NCI-H510A (cell line): ENCODE results near the gene NUDT3.
"Not testable (repeated sequence)": the region's sequence is repeated elsewhere in the genome, so short reads cannot be mapped to it uniquely, and the experiment has no call there.

Experiments
- DNase-seq: peaks from one replicate; lab custom pipeline; 2025; lab: John Stamatoyannopoulos, UW

The NUDT3 gene

GRCh38 chr6:34392497-34393190, at the start of gene NUDT3:
NUDT3 (minus strand) TSS chr6:34392669; CDS start chr6:34392362, 307 bp downstream.
- DNase-seq = peak; percentile 94

DNA sequence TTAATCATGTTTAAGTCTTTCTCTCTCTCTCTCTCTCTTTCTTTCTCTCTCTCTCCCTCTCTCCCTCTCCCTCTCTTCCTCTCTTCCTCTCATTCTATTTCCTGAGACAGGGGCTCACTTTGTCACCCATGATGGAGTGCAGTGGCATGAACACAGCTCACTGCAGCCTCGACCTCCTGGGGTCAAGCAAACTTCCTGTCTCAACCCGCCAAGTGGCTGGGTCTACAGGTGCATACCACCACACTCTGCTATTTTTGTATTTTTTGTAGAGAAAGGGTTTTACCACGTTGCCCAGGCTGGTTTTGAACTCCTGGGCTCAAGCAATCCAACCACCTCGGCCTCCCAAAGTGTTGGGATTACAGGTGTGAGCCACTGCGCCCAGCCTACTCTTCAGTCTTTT, 49.1 kb upstream of the NUDT3 start:
- DNase-seq = no peak

DNA sequence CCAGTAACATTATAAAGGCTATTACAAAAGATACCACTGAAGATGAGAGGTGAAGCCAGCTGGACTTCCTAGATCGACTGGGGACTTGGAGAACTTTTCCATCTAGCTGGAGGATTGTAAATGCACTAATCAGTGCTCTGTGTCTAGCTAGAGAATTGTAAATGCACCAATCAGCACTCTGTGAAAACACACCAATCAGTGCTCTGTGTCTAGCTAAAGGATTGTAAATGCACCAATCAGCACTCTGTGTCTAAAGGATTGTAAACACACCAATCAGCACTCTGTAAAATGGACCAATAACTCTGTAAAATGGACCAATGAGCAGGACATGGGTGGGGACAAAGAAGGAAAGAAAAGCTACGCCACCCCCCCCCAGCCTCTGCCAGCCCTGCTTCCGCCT, 47.0 kb upstream of the NUDT3 start:
- no peak for DNase-seq

DNA sequence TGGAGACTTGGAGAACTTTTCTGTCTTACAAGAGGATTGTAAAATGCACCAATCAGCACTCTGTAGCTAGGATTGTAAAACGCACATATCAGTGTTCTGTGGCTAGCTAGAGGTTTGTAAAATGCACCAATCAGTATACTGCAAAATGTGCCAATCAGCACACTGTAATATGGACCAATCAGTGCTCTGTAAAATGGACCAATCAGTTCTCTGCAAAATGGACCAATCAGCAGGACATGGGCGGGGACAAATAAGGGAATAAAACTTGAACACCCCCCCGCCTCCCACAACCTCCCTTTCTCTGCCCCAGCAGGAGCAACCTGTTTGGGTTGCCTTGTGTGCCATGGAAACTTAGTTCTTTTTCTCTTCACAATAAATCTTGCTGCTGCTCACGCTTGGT, 46.2 kb upstream of the NUDT3 start:
- no peak for DNase-seq

GRCh38 chr6:34437644-34437970, 45.1 kb upstream of the NUDT3 start:
- no peak for DNase-seq

- DNase-seq = no peak
Observed at GRCh38 chr6:34436803-34437643, 44.6 kb upstream of the NUDT3 start.

GRCh38 chr6:34435916-34436315, 43.4 kb upstream of the NUDT3 start:
- DNase-seq = no peak

GRCh38 chr6:34425498-34426410, 33.3 kb upstream of the NUDT3 start, which contains the start of gene RPS10:
RPS10 (minus strand) TSS chr6:34426069; CDS start chr6:34425221, 848 bp downstream.
- DNase-seq = peak; percentile 93

DNA sequence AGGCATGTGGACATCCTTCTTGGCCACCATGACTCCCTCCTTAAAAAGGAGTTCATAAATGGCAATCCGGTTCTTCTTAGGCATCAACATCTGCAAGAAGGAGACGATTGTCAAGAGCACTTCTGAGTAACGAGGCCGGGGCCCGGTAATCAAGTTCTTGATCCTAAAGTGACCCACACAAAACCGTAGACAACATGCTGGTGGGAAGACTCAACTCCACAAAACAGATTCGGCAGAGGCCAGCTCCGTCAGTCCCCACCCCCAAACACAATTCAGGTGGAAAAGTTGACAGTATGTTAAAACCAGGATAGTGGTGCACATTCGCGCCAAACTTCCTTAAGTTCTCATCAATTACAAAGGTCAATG, 32.6 kb upstream of the NUDT3 start:
- no peak for DNase-seq

DNA sequence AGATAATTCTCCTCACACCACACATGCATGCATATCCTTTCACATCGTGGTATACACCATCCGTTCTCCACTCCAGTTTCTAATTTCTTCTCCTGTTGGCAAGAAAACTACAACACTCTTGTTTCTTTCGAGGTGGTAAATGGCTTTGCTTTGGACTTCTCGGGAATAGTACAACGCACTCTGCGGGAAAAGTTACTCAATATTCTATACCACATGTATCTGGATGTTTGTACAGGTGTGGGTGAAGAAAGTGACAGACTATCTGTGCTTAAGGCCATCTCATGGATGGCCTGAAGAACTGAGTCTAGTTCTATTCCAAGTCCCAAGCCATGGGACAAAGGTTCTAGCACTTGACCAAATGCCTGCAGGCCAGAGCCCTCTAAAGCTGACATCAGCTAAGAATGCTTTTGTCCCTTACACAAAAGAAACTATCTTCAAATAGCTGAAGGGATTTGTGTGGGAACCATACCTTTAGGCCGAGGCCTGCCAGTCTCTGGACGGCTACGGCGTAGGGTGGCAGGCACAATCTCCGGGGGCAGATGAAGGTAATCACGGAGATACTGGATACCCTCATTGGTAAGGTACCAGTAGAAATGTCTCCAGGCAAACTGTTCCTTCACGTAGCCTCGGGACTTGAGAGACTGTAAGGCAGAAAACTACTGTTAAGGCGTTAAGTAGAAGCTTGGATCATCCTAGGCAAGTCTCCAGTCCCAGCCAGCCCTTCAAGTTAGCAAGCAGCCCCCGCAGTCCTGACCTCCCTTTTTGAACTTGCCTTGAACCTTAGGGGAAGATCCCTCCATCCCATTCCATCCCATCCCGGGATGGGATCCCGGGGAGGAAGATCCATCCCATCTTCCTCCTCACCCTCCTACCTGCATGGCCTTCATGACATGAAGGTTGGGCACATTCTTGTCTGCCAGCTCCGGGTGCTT, 32.0 kb upstream of the NUDT3 start:
- DNase-seq = no peak

- DNase-seq = no peak
Observed at GRCh38 chr6:34423254-34423653, 30.8 kb upstream of the NUDT3 start.

DNA sequence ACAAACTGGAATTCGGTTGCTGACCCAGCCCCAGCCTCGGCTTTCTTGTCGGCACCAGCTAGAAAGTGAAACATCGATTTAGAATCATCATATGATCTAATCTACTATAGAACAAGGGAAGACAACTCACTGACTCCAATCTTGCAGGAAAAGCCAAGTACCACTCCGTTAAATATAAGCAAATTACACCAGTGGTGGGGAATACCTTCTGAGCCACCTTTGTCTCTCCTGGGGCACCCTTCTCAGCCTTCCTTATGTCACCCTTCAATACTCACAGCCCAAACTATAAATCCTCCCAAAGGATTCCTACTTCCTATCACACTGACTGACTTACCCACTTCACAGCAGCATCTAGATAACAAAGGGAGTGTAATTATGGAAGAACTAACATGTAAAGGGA, 25.9 kb upstream of the NUDT3 start:
- no peak for DNase-seq

- DNase-seq = no peak
Observed at GRCh38 chr6:34416877-34417371, 24.5 kb upstream of the NUDT3 start.

- no peak for DNase-seq
Observed at GRCh38 chr6:34414999-34415858, 22.8 kb upstream of the NUDT3 start.

DNA sequence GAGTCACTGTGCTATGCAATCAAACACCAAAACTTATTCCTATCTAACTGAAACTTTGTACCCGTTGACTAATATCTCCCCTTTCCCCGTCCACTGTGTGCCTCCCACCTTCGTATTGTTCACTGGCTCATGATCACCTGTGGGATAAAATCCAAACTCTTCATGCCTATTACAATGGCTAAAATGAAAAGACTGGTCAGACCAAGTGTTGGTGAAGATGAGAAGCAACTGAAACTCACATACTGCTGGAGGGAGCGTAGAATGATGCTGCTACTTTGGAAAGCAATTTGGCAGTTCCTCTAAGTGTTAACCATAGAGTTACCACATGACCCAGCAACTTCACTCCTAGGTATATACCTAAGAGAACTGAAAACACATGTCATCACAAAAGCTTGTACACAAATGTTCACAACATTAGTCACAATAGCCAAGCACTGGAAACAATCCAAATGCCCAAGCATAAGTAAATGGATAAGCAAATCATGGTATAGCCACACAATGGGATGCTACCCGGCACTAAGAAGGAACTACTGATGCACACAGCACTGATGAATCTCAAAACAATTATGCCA, 20.3 kb upstream of the NUDT3 start:
- no peak for DNase-seq

DNA sequence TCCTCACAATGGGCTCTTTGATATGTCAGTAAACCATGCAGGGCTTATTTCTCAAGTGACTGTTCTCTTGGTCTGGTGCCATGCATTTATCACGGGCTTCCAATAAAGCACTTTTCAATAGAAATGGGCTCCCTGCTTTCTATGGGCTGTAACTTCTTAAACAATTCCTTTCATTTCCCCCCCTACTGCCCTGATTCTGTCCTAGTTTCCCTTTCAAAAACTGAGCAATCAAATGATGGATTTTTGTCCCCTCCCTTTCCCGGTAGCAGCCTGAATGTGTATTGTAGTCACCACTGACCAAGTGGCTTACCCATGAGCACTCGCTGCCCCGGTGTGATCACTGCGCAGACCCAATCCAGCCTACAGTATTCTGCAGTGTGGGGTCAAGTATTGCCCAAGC, 19.5 kb upstream of the NUDT3 start:
- no peak for DNase-seq

- not testable (repeated sequence) for DNase-seq
Observed at GRCh38 chr6:34407915-34408314, 15.4 kb upstream of the NUDT3 start.

GRCh38 chr6:34396518-34396917, 4.0 kb upstream of the NUDT3 start:
- no peak for DNase-seq

- no peak for DNase-seq
Observed at GRCh38 chr6:34393966-34394305, 1.5 kb upstream of the NUDT3 start.
